HUES48 (cell line): ENCODE data around the gene TOP3B.

ENCODE experiments used
- H3K27ac ChIP-seq: one replicate; pipeline ENCODE4 v1.7.0; 2013; ENCODE audit warnings: low read depth, low read length, inconsistent platforms
- H3K27me3 ChIP-seq: 2 replicates; pipeline ENCODE4 v1.6.1; 2013; ENCODE audit warnings: mild to moderate bottlenecking, low read length; ENCODE audit not compliant: control insufficient read depth, insufficient read depth
- H3K36me3 ChIP-seq: 2 replicates; pipeline ENCODE4 v1.6.1; 2013; ENCODE audit warnings: low read length; ENCODE audit not compliant: control insufficient read depth, insufficient read depth
- H3K4me1 ChIP-seq: 2 replicates; pipeline ENCODE4 v1.6.1; 2013; ENCODE audit warnings: mild to moderate bottlenecking, low read length; ENCODE audit not compliant: control insufficient read depth, insufficient read depth
- H3K4me3 ChIP-seq: 2 replicates; pipeline ENCODE4 v1.5.1; 2013; ENCODE audit warnings: mild to moderate bottlenecking, low read depth, low read length
- H3K9ac ChIP-seq: 2 replicates; pipeline ENCODE4 v1.6.1; 2013; ENCODE audit warnings: mild to moderate bottlenecking, low read depth, low read length, moderate library complexity
- H3K9me3 ChIP-seq: 2 replicates; pipeline ENCODE4 v1.6.1; 2013; ENCODE audit warnings: low read length; ENCODE audit not compliant: control insufficient read depth, insufficient read depth

The TOP3B gene

GRCh38 chr22:21959274-21960074 is 23.1 kb downstream of the TOP3B start:
- Histone ChIP-seq H3K27me3 (no peaks in the 10 kb centered on the region), H3K9ac (no peak overlapping the region), H3K4me3 (no peak overlapping the region), H3K9me3 (no peaks in the 10 kb centered on the region), H3K27ac (no peak overlapping the region), H3K4me1 (no peaks in the 10 kb centered on the region), H3K36me3 (peaks cover 58% of the 10 kb centered on the region)

- Histone ChIP-seq H3K9ac (no peak overlapping the region), H3K27ac (no peak overlapping the region)
These were observed 24.0 kb downstream of the TOP3B start for GRCh38 chr22:21958360-21959273.

GRCh38 chr22:21952586-21953571 is 29.7 kb downstream of the TOP3B start, which contains the start of gene PPM1F:
TSS of gene PPM1F (minus strand) at chr22:21952848. CDS start at chr22:21946048, 6,800 bp downstream.
- Histone ChIP-seq H3K27ac (no peak within 1 kb of the TSS), H3K27me3 (peaks cover 12% of the 10 kb centered on the region; the same call in 1 of the 2 replicates), H3K4me1 (0 out of 2 replicates have a peak, but pooled peaks cover 5% of the 10 kb centered on the region)

More at GRCh38 chr22:21958360-21959273, 24.0 kb downstream of the TOP3B start:
- Histone ChIP-seq H3K9me3 (no peaks in the 10 kb centered on the region), H3K36me3 (peaks cover 49% of the 10 kb centered on the region), H3K27me3 (no peaks in the 10 kb centered on the region), H3K4me3 (no peak overlapping the region), H3K4me1 (no peaks in the 10 kb centered on the region)

DNA sequence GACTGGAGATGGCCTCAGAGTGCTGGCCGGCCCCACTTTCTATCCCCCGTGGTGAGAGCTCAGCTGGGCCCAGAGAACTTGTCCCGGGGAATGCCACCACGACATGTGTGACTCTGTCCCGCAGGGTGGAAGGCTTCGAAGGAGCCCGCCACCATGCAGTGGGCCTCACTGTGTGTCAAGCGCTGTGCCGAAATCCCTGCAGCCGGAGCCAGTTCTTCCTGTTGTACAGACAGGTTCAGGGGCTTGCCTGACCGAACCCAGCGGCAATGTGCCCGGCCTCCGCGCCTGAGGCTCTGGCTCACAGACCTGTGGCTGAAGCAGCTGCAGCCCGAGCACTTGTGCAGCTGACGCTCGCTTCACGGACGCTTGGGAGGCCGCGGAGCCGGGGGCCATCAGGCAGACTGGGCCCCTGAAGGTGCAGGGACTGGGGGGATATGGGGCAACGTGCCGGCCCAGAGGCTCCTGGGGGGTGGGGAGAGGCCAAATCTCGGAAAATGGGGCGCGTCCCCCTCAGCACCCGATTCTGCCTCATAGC is 30.6 kb downstream of the TOP3B start:
- Histone ChIP-seq H3K4me1 (peaks cover 13% of the 10 kb centered on the region), H3K9me3 (peaks cover 4% of the 10 kb centered on the region; the same call in 1 of the 2 replicates), H3K27ac (no peak overlapping the region), H3K9ac (no peak overlapping the region), H3K36me3 (no peaks in the 10 kb centered on the region), H3K4me3 (peak overlapping the region; percentile 78), H3K27me3 (peaks cover 12% of the 10 kb centered on the region; the same call in 1 of the 2 replicates)

More at GRCh38 chr22:21952586-21953571, 29.7 kb downstream of the TOP3B start, which contains the start of gene PPM1F:
- Histone ChIP-seq H3K9ac (no peak within 1 kb of the TSS), H3K9me3 (peaks cover 4% of the 10 kb centered on the region; the same call in 1 of the 2 replicates), H3K4me3 (peak within 1 kb of the TSS; percentile 78), H3K36me3 (no peaks in the 10 kb centered on the region)

DNA sequence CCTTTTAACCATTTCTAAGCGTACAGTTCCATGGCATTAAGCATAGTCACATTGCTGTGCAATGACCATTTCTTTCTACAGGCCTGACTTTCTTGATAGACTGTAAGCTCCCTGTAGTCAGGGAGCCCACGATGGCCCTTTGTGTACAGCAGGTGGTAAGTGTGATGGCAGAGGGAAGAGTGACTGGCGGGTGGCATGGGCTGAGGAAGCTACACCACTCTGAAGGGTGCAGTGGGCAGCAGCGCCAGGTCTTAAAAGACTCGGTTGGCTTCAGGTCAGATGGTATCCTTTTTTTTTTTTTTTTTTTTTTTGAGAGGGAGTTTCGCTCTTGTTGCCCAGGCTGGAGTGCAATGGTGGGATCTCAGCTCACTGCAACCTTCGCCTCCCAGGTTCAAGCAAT is 31.5 kb downstream of the TOP3B start:
- H3K4me1 ChIP-seq = peaks cover 16% of the 10 kb centered on the region
- no peaks in the 10 kb centered on the region for H3K36me3 ChIP-seq
- no peak overlapping the region for H3K27ac ChIP-seq
- no peak overlapping the region for H3K4me3 ChIP-seq
- H3K9ac ChIP-seq = no peak overlapping the region
- peaks cover 4% of the 10 kb centered on the region; the same call in 1 of the 2 replicates for H3K9me3 ChIP-seq
- peaks cover 12% of the 10 kb centered on the region; the same call in 1 of the 2 replicates for H3K27me3 ChIP-seq

- Histone ChIP-seq H3K27ac (no peak overlapping the region), H3K4me1 (peaks cover 16% of the 10 kb centered on the region), H3K4me3 (no peak overlapping the region), H3K9me3 (peaks cover 4% of the 10 kb centered on the region; the same call in 1 of the 2 replicates), H3K27me3 (peaks cover 12% of the 10 kb centered on the region; the same call in 1 of the 2 replicates), H3K9ac (no peak overlapping the region), H3K36me3 (peaks cover 6% of the 10 kb centered on the region)
These were observed 32.6 kb downstream of the TOP3B start for GRCh38 chr22:21949948-21950347.

- Histone ChIP-seq H3K36me3 (peaks cover 6% of the 10 kb centered on the region), H3K4me3 (no peak overlapping the region), H3K27ac (no peak overlapping the region), H3K9ac (no peak overlapping the region), H3K9me3 (peaks cover 4% of the 10 kb centered on the region; the same call in 1 of the 2 replicates), H3K4me1 (peaks cover 16% of the 10 kb centered on the region), H3K27me3 (peaks cover 12% of the 10 kb centered on the region; the same call in 1 of the 2 replicates)
These were observed 33.0 kb downstream of the TOP3B start for GRCh38 chr22:21949569-21949918.

DNA sequence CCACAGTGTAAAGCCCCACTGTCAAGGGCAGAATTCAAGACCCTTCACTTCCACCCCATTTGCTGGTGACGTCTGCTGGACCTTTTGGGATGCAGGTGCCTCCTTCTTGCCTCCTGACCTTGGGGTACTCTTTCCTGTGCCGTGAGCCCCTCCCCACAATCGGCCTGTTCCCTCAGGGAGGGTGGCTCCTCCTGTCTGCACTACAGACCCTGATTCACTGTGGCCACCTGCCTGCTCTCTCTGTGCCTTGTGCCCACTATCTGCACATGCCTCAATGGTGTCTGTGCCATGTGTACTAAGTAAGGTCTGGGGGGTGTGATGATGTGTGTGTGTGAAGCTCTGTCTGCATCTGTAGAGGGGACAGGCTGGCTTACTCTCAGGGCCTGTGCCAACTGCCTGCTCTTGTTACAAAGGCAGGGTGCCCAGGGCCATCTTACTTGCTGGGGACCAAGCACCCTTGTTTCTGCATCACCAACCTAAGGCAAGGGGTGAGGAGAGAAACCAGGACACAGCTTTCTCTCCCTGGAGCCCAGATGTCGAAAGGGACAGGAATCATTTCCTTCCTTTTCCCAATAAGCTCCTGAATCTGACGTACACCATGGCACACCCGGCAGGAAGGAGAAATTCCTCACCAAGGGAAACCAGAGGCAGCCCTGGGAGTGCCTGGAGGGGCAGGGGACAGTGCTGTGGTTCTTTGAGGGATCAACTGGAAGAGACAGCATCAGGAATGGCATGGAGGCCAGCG is 33.6 kb downstream of the TOP3B start:
- H3K4me3 ChIP-seq = no peak overlapping the region
- H3K9me3 ChIP-seq = peaks cover 4% of the 10 kb centered on the region; the same call in 1 of the 2 replicates
- H3K4me1 ChIP-seq = peaks cover 16% of the 10 kb centered on the region
- no peak overlapping the region for H3K27ac ChIP-seq
- no peak overlapping the region for H3K9ac ChIP-seq
- peaks cover 6% of the 10 kb centered on the region for H3K36me3 ChIP-seq
- peaks cover 12% of the 10 kb centered on the region; the same call in 1 of the 2 replicates for H3K27me3 ChIP-seq

DNA sequence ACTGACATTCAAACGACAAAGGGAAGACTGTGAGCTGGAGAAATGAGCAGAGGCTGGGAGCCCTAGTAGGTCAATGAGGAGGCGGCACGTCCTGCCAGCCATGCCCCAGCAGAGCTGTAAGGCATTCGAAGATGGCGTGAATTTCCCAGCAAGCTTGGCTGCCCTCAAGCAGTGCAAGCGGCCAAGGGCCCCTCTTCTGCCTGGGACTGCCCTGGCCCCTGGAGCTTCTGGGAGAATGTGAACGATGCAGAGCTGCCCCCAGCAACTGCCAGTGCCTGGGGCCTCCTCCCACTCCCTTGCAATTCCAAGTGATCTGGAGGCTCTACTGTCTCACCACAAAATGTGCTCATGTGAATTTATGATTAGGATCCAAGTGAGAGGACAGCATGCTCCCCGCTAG is 34.2 kb downstream of the TOP3B start:
- Histone ChIP-seq H3K4me3 (no peak overlapping the region), H3K9ac (no peak overlapping the region), H3K4me1 (peaks cover 16% of the 10 kb centered on the region), H3K36me3 (peaks cover 6% of the 10 kb centered on the region), H3K27me3 (peaks cover 11% of the 10 kb centered on the region; the same call in 1 of the 2 replicates), H3K9me3 (peaks cover 4% of the 10 kb centered on the region; the same call in 1 of the 2 replicates), H3K27ac (no peak overlapping the region)
